Glomerular visceral epithelial cell (primary cell): ENCODE measurements around the gene FADD.
"Not testable (repeated sequence)": the region's sequence is repeated elsewhere in the genome, so short reads cannot be mapped to it uniquely, and the experiment has no call there.

Experiments used
- DNase-seq: peaks from one replicate; pipeline ENCODE4 v3.0.0-alpha.2; 2016; ENCODE audit errors: extremely low spot score

The FADD gene

DNA sequence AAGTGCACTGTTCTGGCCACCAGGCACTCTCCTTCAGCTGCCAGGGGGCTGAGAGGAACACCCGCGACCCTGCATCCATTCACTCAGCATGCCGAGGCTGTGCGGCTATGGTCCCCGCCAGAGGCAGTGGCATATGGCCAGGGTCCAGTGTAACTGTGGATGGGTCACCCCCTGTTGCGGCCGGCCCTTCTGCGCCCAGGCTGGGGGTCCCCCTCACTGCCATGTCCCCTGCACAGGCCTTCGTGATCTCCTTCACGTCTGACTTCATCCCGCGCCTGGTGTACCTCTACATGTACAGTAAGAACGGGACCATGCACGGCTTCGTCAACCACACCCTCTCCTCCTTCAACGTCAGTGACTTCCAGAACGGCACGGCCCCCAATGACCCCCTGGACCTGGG lies 20.8 kb upstream of the FADD start:
- no peak for DNase-seq

DNA sequence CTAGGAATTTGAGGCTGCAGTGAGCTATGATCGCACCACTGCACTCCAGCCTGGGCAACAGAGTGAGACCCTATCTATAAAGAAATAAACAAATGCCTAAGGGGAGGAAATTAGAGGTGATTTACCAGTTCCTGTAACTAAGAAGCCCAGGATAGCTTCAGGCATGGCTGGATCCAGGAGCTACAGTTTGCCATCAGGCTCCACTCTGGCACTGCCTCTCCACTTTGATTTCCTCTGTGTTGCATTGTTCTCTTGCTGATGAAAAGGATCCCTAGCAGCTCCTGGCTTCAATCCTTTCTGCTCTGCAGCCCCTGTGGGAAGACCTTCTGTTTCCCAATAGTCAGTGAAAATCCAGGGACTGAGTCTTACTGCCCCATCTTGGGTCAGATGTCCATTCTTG lies 20.1 kb upstream of the FADD start:
- DNase-seq = no peak

DNA sequence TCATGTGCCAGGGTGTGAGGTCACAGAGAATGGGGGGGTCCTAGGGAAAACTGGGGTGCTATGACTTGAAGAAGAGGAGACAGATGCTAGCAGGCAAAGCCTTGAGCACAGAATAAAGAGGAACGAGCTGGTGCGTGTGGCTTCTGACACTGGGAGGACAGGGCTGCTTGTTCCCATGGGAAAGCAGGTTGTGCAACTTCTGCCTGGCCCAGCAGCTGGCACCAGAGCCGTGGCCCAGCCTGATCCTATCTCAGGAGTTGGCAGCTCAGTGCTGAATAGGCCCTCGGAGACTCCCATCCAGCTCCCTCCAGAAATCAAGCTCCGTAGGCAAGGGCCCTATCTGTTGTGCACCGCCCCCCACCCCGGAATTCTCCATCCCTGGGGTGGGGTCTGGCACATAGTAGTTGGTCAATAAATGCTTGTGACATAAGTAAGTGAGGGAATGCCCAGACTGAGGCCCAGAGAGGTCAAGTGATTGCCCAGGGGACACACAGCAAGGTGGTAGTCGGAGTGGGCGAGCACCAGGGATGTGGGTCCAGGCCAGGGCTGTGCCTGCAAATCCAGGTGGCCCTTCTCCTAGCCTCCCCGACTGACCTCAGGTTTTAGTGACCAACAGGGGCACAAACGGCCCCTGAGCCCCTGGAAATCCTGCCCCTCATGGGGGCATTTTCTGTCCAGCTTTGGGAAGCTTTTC lies 19.5 kb upstream of the FADD start:
- no peak for DNase-seq

DNA sequence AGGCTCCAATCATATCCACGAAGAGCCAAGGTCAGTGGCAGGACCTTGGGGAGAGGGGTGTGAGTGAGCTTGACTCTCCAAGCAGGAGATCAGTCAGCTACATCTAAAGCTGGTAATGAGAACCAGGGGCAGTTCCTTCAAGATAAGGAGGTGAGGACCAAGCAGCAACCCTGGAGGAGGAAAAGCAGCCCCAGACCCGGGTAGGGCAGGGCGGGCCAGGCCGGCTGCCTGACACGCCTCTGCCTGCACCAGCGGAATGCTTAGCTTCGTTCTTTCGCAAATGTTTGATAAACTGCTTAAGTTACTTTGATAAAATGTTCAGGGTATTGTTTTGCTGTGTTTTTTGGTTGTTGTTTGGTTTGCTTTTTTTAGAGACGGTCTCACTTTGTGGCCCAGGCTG lies 18.7 kb upstream of the FADD start:
- DNase-seq = no peak

DNA sequence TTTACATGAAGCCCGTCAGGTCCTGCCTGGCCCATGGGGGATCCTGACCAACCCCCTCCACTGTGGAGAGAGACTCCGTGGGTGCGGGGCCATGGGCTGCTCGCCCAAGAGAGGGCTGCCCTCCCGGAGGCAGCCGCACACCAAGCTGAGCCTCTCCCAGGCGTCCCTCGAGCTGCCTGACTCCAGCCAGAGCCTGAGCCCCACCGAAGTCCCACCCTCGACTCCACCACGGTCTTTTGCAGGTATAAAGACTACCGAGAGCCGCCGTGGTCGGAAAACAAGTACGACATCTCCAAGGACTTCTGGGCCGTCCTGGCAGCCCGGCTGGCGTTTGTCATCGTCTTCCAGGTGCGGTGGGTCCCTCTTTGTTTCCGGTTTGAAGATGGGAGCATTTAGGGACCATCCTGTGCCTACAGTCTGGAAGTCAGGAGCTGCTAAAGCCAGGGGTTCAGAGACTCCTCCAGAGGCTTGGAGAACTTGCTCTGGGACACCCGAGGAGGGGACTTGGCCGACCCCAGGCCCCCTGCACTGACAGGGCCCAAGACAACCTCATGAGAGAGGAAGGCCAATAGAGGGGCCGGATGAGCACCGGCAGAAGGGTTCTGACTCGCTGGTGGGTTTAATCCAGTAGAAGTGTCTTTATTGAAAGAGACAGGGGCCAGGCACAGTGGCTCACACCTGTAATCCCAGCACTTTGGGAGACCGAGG lies 17.6 kb upstream of the FADD start:
- no peak for DNase-seq

DNA sequence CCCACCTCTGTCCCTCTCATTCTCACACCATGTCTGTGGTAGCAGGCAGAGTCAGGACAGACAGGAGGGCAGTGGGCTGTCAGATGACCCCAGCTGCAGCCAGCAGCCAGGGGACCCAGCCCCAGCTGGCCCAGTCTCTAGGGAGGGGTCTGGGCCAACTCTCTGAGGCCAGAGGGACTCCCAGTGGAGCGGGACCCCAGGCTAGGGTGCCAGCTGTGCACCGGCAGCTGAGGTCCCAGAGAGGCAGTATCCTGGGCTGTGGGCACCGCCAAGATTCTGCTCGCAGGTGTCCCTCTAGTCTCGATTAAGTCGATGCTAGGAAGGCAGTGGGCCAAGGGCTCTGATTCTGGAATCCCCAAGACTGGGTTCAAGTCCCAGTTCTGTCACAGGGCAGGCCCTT lies 16.7 kb upstream of the FADD start:
- DNase-seq = no peak

DNA sequence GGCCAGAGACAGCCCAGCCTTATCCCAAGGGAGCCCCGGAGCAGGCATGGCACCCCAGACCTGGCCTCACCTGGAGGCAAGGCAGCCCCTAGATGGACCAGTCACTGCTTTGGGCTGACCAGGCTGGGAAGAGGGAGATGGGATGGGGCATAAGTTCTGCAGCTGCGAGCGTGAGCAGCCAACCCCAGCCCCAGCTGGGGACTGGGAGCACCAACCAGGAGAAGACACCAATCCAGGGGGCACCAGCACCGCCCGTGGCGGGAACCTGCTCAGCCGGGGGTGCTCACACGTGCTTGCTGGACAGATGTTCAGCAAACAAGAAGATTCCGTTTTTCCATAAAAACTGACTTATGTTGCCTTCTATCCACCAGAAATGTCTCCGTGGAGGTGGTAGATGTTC lies 16.2 kb upstream of the FADD start:
- DNase-seq = no peak

DNA sequence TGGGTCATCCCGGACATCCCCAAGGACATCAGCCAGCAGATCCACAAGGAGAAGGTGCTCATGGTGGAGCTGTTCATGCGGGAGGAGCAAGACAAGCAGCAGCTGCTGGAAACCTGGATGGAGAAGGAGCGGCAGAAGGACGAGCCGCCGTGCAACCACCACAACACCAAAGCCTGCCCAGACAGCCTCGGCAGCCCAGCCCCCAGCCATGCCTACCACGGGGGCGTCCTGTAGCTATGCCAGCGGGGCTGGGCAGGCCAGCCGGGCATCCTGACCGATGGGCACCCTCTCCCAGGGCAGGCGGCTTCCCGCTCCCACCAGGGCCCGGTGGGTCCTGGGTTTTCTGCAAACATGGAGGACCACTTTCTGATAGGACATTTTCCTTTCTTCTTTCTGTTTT lies 15.3 kb upstream of the FADD start:
- DNase-seq = no peak

DNA sequence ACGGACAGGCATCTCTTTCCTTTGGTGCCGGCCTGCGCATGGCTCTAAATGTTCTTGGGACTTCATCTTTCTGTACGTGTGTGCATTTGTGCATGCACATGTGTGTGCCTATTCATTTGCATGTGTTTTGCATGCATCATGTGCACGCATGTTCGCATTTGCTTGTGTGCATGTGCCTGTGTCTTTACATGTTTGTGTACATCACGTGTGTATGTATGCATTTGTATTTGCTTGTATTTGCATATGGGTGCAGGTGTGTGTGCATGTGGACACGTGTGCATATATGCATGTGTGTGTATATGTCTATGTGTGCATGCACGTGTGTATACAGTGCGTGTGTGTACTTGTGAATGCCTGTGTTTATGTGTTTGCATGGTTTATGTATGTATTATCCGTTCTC lies 13.5 kb upstream of the FADD start:
- DNase-seq = no peak

DNA sequence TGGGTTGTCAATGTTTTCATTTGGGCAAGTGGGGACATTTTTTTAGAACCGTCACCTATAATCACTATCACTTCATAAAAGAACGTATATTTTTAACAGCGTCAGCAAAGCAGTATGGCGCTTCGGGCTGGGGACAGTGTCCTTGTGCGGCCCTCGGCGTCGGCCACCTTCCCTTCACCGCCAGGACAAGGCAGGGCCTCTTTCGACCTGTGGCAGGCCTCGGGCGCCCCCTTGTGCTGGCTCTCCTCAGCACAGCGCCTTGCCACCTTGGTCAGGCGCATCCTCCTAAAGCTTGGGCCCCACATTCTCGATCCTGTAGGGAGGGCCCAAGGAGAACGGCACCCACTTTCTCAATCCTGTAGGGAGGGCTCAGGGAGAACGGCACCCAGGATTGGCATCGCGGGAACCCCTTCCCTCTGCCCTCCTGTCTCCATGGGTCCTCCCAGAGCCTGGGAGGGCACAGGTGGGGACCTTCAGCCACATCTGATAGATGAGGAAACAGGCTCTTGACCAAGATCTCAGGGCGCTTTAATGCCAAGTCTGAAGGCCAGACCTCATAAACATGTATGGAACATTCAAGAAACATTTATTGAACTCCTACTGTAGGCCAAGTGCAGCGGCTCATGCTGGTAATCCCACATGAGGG lies 11.5 kb upstream of the FADD start:
- DNase-seq = peak; percentile 60

DNA sequence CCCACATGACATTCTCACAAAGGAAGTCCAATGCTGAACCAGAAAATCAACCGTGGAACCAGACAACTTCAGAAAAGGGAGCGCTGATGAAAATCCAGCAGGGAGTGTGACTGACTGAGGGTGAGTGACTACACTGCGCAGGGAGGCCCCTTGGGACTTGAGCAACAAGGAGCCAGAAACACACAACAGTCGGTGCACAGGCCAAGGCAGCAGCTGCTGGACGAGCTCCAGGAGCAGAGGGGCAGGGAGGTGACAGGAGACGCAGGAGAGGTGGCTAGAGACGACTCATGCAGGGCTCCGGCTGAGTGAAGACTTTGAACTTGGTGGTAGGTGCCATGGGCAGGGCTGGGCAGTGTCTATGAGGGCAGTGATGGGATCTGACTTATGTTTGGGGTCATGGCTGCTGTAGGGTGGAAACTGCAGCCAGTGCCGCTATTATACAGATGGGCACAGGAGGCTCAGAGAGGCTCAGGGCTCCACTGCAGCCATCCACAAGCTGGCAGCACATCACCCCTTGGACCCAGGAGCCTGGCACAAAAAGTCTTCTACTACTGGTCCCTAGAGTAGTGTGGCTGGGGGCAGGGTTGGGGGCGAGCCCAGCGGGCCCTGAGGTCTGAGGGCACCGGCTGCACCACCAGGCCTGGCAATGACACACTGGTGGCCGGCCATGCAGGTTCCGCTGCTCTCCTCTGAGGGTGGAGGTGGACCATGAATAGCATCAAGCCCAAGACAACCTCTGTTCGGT lies 10.3 kb upstream of the FADD start:
- DNase-seq = no peak

DNA sequence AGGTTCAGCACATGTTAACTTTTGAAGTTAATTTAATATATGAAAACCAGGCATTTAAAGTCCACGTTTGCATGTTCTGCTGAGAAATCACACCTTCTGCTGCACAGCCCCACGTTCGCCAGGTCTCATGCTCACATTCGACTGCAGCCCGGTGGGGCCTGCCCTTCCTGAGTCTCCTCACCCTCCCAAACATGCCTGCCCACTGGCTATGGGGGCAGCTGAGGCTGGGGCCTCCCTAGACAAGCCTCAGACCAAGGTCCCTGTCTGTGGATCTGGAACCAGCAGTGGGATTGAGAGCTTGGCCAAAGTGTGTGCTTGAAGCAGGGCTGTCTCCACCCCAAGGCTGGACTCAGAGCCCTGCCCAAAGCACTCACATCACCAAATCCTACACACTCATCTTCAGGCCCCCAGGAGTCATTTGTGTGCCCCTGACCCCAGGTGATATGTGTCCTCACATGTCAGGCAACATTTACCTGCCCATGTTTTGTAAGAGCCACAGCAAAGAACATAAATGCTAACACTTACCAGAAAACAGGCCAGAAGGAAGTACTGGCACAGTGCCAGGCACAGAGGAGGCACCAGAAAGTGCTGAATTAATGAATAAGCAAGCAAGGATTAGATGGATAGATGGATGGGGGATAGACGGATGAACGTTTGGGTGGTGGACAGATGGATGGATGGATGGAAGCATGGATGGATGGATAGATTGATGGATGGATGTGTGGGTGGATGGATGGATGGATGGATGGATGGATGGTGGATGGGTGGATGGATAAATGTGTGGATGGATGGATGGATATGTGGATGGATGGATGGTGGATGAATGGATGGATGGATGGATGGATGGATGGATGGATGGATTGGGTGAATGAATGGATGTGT lies 9.4 kb upstream of the FADD start:
- no peak for DNase-seq

DNA sequence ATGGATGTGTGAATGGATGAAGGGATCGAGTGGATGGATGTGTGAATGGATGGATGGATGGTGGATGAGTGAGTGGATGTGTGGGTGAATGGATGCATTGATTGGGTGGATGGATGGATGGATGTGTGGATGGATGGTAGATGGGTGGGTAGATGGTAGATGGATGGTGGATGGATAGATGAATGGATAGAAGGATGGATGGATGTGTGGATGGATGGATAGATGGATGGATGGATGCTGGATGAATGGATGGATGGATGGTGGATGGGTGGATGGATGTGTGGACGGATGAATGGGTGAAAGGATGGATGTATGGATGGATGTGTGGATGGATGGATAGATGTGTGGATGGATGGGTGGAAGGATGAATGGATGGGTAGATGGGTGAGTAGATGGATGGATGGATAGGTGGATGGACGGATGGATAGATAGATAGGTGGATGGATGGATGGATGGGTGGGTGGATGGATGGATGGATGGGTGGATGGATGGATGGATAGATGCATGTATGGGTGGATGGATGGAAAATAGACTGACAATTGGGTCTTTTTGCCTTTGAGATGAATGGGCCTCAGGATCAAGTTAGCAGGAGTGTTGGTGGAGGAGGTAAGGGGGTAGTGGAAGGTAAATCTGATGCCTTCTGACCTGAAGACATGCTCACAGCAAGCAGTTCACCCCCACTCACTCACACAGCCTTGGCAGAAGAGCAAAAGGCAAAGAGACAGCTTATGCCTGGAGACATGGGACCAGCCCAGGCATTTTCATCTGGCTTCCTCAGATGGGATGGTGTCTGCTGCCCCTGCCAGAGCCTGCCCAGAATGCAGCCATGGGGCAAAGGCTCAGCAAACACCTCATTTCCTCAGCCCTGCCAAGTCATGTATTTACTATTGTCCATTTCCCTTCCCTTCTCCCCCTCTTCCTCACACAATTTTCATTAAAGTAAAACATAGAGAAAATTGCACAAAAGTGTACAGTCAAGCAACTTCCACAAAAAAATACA lies 8.0 kb upstream of the FADD start:
- no peak for DNase-seq

DNA sequence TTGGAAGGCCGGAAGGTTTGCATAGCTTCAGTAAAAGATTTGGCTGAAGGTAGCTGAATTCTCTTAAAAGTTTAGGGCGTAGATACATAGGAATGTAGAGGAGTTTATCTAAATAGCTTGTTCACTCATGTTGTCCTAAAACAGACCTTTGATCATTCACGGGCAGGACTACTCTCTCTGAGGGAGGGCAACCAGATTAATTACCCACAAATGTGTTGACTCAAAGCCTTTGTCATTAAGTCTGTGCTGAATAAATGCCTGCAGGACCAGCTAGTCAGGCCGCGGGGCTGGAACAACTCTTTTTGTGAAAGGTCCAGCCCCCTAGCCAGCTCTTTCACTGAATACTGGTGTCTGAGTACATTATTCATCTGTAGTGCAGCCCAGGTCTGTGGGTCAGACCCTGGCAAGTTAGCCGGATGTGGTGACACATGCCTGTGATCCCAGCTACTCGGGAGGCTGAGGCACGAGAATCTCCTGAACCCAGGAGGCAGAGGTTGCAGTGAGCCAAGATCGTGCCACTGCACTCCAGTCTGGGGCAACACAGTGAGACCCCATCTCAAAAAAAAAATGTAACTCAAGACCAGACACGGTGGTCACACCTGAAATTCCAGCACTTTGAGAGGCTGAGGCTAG lies 2.8 kb upstream of the FADD start:
- DNase-seq = no peak

DNA sequence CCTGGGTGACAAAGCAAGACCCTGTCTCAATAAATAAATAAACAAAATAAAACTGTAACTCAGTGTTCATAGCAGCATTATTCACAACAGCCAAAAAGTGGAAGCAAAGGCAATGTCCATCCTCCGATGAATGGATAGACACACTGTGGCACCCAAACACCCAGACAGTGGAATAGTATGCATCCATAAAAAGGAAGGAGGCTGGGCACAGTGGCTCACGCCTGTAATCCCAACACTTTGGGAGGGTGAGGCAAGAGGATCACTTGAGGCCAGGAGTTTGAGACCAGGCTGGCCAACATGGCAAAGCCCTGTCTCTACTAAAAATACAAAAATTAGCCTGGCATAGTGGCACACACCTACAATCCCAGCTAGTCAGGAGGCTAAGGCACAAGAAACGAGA lies 2.0 kb upstream of the FADD start:
- not testable (repeated sequence) for DNase-seq

DNA sequence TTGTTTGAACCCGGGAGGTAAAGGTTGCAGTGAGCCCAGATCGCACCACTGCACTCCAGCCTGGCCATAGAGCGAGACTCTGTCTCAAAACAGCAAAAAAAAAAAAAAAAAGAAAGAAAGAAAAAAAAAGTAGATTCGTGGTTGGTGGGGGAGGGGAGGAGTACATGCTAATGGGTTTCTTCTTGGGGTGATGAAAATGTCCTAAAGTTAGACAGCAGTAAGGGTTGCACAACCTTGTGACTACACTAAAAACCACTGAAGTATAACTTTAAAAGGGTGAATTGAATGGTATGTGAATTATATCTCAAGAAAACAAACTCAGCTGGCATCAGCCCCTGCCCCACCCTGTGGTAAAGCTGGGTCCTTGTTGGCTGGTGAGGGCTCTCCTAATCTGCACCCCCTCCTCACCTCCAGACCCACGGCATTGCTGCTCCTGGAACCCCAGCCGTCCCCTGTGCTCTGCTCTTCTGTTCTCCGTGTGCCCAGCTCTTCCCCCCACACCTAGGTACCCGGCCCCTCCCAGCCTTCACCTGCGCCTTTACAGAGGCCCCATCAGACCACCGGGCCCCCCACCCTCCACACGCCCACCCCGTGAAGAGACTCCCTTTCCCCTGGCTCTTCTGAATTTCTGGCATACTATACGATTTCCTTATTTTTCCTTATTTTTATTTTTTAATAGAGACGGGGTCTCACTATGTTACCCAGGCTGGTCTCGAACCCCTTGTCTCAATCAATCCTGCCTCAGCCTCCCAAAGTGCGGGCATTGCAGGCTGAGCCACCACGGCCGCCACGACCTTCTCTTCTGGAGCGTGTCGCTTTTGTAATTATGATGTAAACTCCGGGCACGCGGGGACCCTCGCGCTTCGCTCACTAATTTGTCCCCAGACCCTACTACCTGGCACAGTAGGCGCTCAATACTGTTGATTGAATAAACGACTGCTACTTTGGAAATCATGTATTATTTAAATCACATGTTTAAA lies 924 bp upstream of the FADD start:
- DNase-seq = peak; percentile 59

DNA sequence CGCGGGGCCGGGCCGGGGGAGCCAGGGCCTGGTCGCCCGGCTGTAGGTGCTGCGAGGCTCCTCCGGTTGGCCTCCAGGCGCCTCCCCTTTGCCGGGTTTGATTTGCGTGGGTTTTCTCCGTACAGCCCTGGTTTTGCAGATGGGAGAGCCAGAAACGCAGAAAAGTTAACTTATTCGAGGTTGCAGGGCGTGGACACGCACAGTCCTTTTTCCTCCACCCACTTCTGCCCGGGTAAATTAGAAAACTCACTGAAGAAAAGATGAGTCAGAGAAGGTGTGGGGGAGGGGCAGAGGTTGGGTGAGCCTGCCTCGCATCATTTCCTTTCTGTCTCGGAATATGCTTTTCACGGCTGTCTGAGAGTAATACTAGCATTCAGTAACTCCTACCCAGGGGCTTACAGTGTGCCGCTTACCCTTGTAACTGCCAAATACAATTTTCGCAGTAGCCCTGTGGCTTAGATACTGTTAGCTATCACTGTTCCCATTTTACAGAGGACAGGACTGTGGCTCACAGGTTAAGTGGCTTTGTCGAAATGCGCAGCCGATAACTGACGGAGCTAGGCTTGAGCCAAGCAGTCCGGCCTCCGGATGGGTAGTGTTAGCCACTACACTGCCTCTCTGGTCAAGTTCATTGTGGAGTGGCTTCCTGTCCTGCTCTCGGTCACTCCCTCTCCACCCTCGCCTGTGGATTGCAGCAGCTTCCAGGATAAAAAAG lies 812 bp downstream of the FADD start:
- DNase-seq = peak; percentile 89

DNA sequence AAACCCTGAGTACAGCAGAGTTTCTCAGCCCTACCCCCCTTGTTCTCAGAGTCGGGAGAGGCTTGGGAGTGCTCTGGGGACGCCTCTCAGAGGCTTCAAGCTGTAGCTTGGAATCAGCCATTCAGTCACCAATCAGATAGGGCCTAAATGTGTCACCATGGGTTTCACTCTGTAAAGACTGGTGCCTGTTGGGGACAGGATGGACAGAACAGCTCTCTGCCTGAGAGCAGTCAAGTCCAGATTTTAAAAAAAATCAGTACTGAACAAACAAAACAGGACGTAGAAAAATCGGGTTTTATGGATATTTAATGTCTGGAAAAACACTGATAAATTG lies 1.3 kb downstream of the FADD start:
- DNase-seq = no peak
